Umbilical cord (tissue), 2 donors: ENCODE results near the gene PRKAR1B. TPM values are rescaled to one million over a fixed set of nuclear protein-coding genes. Genes with fewer than 3 reads are reported as not detected.

Experiments used
- DNase-seq: peaks from one replicate; pipeline ENCODE4 v3.0.0-alpha.2; 2015; ENCODE audit warnings: low spot score
- total RNA-seq: library from RNA; depleted of rRNA; stranded (reverse); fragments of >200 nt; gene quantifications from one replicate; pipeline ENCODE4 v1.2.3, GENCODE V29; 2014; ENCODE audit warnings: low replicate concordance; ENCODE audit not compliant: insufficient read depth

The PRKAR1B gene
- total RNA-seq, 1 donor from 2014 or later, result 9.9 TPM

GRCh38 chr7:603152-603951, 123.7 kb downstream of the PRKAR1B start:
- DNase-seq, result no peak

GRCh38 chr7:602341-603141, 124.5 kb downstream of the PRKAR1B start:
- no peak for DNase-seq

- DNase-seq, result peak; percentile 48
Observed at GRCh38 chr7:601595-602340, 125.3 kb downstream of the PRKAR1B start.

GRCh38 chr7:601036-601594, 126.0 kb downstream of the PRKAR1B start:
- no peak for DNase-seq

- DNase-seq, result no peak
Observed at GRCh38 chr7:600149-601035, 126.7 kb downstream of the PRKAR1B start.

- no peak for DNase-seq
Observed at GRCh38 chr7:598899-599298, 128.2 kb downstream of the PRKAR1B start.

- no peak for DNase-seq
Observed at GRCh38 chr7:597348-598178, 129.5 kb downstream of the PRKAR1B start.

- no peak for DNase-seq
Observed at GRCh38 chr7:596819-597182, 130.3 kb downstream of the PRKAR1B start.

GRCh38 chr7:596071-596818, 130.8 kb downstream of the PRKAR1B start:
- no peak for DNase-seq

- no peak for DNase-seq
Observed at GRCh38 chr7:595621-596010, 131.5 kb downstream of the PRKAR1B start.

- no peak for DNase-seq
Observed at GRCh38 chr7:594920-595620, 132.0 kb downstream of the PRKAR1B start.

- no peak for DNase-seq
Observed at GRCh38 chr7:594212-594913, 132.7 kb downstream of the PRKAR1B start.

GRCh38 chr7:593324-594115, 133.6 kb downstream of the PRKAR1B start:
- DNase-seq, result no peak

- no peak for DNase-seq
Observed at GRCh38 chr7:591856-592628, 135.0 kb downstream of the PRKAR1B start.

- DNase-seq, result peak; percentile 69
Observed at GRCh38 chr7:590731-591551, 136.1 kb downstream of the PRKAR1B start.
